ENCODE data around the gene FFAR4.

The FFAR4 gene

DNA sequence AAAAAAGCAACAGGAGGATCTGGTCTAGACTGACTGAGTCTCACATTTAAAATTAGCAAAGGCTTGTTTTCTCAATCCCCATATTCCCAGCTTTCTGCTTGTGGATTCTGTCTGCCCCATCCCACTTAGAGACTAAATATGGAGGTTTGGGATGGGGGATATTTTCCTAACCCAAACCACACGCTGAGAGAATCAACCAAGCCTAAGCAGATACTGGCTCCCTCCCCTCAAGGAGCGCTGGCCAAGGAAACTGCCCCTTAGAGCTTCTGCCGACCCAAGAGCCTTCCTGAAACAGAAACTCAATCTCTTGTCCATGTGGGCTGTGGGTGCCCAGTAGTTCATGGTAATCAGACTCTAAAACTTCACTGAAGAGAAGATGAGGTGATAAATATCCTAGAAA is 3.9 kb downstream of the FFAR4 start:
- no peaks in the 10 kb centered on the region for H3K27me3 ChIP-seq

DNA sequence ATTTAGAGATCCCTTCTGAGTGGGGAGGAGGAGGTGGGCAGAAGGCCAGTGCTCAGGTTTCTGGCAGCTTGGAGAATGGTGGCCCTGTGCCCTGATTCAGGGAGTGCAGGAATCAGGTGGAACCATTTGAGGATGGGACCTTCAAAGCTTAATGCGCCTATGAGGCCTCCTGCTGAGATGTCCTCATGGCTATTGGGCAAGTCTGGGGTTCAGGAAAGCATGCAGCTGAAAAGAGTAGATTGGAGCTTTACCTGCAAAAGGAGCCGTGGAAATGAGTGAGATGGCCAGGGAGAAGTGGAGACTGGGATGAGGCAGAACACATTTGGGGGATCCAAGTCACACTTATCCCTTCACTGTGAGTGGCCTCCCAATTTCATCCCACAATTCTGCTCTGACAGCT is 6.1 kb downstream of the FFAR4 start:
- no peak overlapping the region for H3K4me3 ChIP-seq
- no peak overlapping the region for H3K9ac ChIP-seq

More for the DNA sequence above, 3.9 kb downstream of the FFAR4 start:
- TF ChIP-seq Cebpa-rat (IDR thresholded peaks at IDR 0.05) = no peak
- no peak overlapping the region for H3K9ac ChIP-seq
- no peak overlapping the region for H3K4me3 ChIP-seq
- no peak overlapping the region for H3K27ac ChIP-seq
- H3K4me1 ChIP-seq = peaks cover 14% of the 10 kb centered on the region
- 0 out of 2 replicates have a peak, but pooled peaks cover 10% of the 10 kb centered on the region for H3K9me3 ChIP-seq
- no peaks in the 10 kb centered on the region for H3K36me3 ChIP-seq
- no peak overlapping the region for H3K4me2 ChIP-seq
- no peaks in the 10 kb centered on the region for H4K20me1 ChIP-seq

DNA sequence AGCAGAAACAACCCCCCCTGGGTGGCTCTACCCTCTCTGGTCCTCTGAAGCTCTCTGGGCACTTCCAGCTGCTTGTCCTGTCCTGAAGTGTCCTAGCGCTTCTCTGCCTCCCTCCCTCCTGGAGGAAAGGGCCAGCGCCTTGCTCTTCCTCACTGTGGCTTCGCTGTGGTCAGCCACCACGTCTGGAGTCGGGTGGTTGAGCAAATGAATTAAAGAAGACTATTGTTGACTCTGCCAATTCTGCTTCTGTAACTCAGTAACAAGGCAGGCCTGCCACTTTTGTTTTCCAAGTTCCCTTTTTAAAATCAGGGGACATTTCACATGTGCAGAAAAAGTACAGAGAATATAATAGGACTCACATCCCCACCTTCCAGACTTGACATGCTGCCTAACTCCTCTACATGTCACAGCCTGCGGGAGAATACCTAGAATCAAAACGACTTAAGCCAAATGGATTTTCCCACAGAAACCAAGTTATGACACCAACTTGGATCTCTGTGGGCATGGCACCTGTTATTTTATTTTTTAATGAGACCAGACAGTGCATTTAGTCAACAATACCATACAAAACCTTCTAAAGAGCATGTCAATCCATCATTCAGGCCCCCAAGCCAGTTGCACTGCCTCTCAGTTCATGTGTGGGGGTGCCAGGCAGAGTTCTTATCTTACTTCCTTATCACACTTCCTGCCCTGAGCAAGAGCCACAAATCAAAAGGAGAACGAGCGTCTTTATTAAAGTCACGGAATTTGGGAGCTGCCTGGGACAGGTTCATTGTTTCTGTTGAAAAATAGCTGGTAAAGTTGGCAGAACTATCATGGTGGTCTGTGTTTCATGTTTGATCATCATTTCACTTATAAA is 6.8 kb downstream of the FFAR4 start:
- Histone ChIP-seq H3K27ac (no peak overlapping the region), H3K27me3 (no peaks in the 10 kb centered on the region), H3K4me3 (no peak overlapping the region), H3K4me2 (peak overlapping the region; percentile 49), H3K9me3 (no peaks in the 10 kb centered on the region), H3K4me1 (peaks cover 14% of the 10 kb centered on the region), H3K9ac (no peak overlapping the region), H3K36me3 (no peaks in the 10 kb centered on the region), H4K20me1 (no peaks in the 10 kb centered on the region)
- TF ChIP-seq Cebpa-rat (IDR thresholded peaks at IDR 0.05) = no peak

More for the DNA sequence above, 6.1 kb downstream of the FFAR4 start:
- Histone ChIP-seq H3K9me3 (0 out of 2 replicates have a peak, but pooled peaks cover 6% of the 10 kb centered on the region), H3K4me2 (peak overlapping the region; percentile 49), H3K27ac (no peak overlapping the region), H3K27me3 (no peaks in the 10 kb centered on the region), H4K20me1 (no peaks in the 10 kb centered on the region), H3K36me3 (no peaks in the 10 kb centered on the region), H3K4me1 (peaks cover 14% of the 10 kb centered on the region)
- TF ChIP-seq Cebpa-rat (IDR thresholded peaks at IDR 0.05) = no peak

DNA sequence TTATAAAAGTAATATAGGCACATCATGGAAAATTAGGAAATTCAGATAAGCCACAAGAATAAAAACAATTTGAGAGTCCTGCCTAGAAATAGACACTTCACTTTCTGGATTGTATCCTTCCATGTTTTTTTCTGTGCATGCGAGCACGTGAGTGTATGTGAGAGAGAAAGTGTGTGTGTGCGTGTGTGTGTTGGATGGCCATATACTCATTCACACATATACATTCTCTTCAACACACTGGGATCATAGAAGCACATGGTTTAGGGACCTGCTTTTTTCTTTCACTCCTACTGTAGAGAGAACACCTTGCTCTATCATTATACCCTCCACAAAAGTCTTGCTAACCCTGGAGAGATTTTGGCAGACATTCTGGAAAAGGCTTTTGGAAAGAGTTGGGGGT is 7.5 kb downstream of the FFAR4 start:
- no peak for TF ChIP-seq Cebpa-rat (IDR thresholded peaks at IDR 0.05)
- H3K4me3 ChIP-seq = no peak overlapping the region
- peaks cover 14% of the 10 kb centered on the region for H3K4me1 ChIP-seq

DNA sequence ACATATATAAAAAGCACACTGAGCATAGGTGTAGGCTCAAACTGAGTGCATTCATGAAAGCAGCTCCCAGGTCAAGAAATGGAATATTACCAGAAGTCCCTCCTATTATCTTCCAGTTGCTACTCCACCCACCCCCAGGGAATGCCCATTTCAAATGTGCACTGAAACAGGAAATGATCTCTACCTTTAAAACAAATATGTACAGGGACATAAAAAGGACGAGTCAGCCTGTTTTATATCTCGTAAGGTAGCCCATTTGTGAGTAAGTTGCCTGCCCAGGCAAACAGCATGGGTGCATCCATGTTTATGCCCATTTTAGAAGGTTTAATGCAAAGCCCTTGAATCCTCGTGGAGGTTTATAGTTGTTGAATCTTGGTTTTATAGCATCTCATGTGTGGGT is 10.4 kb downstream of the FFAR4 start:
- Histone ChIP-seq H3K36me3 (no peaks in the 10 kb centered on the region), H4K20me1 (no peaks in the 10 kb centered on the region), H3K9me3 (peaks cover 10% of the 10 kb centered on the region), H3K9ac (no peak overlapping the region), H3K27me3 (no peaks in the 10 kb centered on the region), H3K4me1 (peaks cover 14% of the 10 kb centered on the region), H3K27ac (no peak overlapping the region), H3K4me3 (no peak overlapping the region), H3K4me2 (no peak overlapping the region)
- TF ChIP-seq Cebpa-rat (IDR thresholded peaks at IDR 0.05) = no peak

More for the DNA sequence above, 7.5 kb downstream of the FFAR4 start:
- Histone ChIP-seq H3K27me3 (no peaks in the 10 kb centered on the region), H3K36me3 (no peaks in the 10 kb centered on the region), H3K9me3 (no peaks in the 10 kb centered on the region), H3K4me2 (peak overlapping the region; percentile 49), H4K20me1 (no peaks in the 10 kb centered on the region), H3K9ac (no peak overlapping the region), H3K27ac (no peak overlapping the region)

DNA sequence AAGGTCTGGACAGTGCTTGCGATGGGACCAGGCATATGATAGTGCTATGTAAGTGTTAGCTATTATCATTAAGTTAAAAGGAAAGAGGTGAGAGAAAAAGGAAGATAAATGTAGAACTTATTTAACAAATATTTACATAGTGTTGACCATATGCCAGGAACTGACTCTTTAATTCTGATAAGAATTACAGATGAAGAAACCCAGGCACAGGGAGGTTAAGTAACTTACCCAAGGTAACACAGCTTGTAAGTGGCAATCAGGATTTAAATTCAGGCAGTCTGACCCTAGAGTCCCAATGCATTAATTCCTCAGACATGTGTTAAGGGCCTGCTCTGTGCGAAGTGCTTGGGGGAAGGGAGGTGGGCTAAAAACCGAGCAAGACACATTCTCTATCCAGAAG is 11.1 kb downstream of the FFAR4 start:
- no peak overlapping the region for H3K9ac ChIP-seq

DNA sequence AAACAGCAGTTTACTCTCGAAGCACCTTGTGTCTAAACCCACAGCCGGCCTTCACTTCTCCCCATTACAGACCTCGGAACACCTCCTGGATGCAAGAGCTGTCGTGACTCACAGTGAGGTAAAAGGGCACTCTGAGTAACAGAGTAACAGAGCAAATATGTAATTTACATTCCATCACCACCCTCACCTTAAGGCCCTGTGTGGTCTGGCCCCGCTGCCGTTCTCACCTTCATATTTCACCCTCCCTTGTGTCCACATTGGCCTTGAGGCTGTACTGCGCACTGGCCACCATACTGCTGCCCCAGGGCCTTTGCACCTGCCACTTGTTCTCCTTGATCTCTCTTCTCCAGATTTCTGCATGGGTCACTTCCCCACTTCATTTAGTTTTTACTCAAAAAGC is 12.6 kb downstream of the FFAR4 start:
- no peaks in the 10 kb centered on the region for H4K20me1 ChIP-seq
- no peak overlapping the region for H3K27ac ChIP-seq
- no peaks in the 10 kb centered on the region for H3K36me3 ChIP-seq
- no peak overlapping the region for H3K9ac ChIP-seq
- no peak overlapping the region for H3K4me2 ChIP-seq
- H3K4me3 ChIP-seq = no peak overlapping the region
- H3K9me3 ChIP-seq = peaks cover 10% of the 10 kb centered on the region
- no peaks in the 10 kb centered on the region for H3K27me3 ChIP-seq
- H3K4me1 ChIP-seq = no peaks in the 10 kb centered on the region
- no peak for TF ChIP-seq Cebpa-rat (IDR thresholded peaks at IDR 0.05)

More for the DNA sequence above, 11.1 kb downstream of the FFAR4 start:
- Histone ChIP-seq H3K4me2 (no peak overlapping the region), H3K4me3 (no peak overlapping the region), H3K36me3 (no peaks in the 10 kb centered on the region), H4K20me1 (no peaks in the 10 kb centered on the region), H3K9me3 (peaks cover 10% of the 10 kb centered on the region), H3K27me3 (no peaks in the 10 kb centered on the region), H3K4me1 (peaks cover 13% of the 10 kb centered on the region), H3K27ac (no peak overlapping the region)
- TF ChIP-seq Cebpa-rat (IDR thresholded peaks at IDR 0.05) = no peak

DNA sequence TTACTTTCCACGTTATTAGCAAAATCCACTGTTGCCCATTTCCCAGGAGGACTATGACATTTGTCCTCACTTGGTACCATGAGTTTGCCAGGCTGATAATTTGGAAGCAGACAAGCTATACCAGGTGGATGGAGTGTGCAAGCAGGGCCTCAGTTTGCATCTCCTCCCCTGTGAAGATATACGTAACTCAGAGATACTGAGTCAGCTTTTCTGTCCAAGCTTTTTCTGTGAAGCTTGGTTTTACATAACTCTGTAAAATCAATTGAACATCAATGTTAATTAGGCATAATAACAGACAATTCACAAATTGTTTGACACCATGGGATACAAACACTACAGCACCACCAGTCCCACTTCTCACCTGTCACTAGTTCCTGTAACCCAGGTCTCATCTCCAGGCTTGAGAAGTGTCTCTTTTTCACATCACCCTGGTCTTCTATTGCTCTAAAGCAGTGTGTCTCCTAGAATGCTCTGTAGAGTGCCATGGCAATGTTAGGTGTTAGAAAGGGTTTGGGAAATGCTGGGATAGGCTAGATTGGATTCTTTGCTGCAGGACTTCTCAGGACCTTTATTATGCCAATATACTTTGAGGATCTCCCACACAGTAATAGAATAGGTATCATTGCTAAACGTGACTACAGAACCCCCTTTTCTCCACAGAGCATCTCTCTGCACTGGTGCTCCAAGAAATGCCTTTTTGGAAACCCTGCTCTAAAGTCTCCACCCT is 13.7 kb downstream of the FFAR4 start:
- no peak for TF ChIP-seq Cebpa-rat (IDR thresholded peaks at IDR 0.05)
- Histone ChIP-seq H3K9ac (no peak overlapping the region), H3K27me3 (no peaks in the 10 kb centered on the region), H3K36me3 (no peaks in the 10 kb centered on the region), H3K4me3 (no peak overlapping the region), H3K27ac (no peak overlapping the region), H4K20me1 (no peaks in the 10 kb centered on the region), H3K4me2 (no peak overlapping the region), H3K9me3 (peaks cover 10% of the 10 kb centered on the region), H3K4me1 (no peaks in the 10 kb centered on the region)

DNA sequence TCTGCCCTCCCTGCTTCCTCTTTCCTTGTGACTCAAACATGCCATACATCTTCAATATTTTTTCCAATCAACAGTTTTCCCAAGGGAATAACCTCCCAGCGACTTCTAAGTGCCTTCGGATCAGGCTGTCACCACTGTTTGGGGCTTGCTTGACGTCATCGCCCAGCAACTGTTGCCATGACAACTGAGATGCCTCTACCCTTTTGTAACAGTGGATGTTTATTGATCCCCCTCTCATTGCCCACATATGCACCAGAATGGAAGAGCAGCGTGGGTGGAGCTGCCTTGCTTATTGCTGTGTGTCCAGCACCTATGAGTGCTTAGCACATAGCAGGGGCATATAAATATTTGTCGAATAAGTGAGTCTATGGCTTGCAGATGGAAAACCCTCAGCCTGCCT is 14.4 kb downstream of the FFAR4 start:
- H3K27ac ChIP-seq = no peak overlapping the region
- H3K9me3 ChIP-seq = peaks cover 10% of the 10 kb centered on the region
- TF ChIP-seq Cebpa-rat (IDR thresholded peaks at IDR 0.05) = no peak
- no peak overlapping the region for H3K9ac ChIP-seq
- no peak overlapping the region for H3K4me3 ChIP-seq
- H3K4me1 ChIP-seq = no peaks in the 10 kb centered on the region
- H4K20me1 ChIP-seq = no peaks in the 10 kb centered on the region
- H3K36me3 ChIP-seq = no peaks in the 10 kb centered on the region
- no peak overlapping the region for H3K4me2 ChIP-seq
- H3K27me3 ChIP-seq = no peaks in the 10 kb centered on the region

DNA sequence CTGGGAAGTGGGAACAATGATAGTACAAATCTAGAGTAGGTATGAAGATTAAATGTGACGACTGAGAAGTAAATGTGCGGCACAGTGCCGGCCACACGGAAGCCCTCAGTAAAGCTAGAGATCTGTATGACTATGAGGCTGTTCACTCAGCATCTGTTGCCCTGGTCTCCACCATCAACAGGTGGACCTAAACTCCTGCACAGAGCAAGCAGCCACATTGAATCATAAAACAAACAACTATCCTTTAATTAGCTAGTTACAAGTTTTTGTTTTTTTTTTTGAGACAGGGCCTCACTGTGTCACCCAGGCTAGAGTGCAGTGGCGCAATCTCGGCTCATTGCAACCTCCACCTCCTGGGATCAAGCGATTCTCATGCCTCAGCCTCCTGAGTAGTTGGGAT is 18.0 kb downstream of the FFAR4 start:
- no peak overlapping the region for H3K27ac ChIP-seq
- H4K20me1 ChIP-seq = no peaks in the 10 kb centered on the region
- no peak overlapping the region for H3K4me3 ChIP-seq
- TF ChIP-seq Cebpa-rat (IDR thresholded peaks at IDR 0.05) = no peak
- H3K27me3 ChIP-seq = no peaks in the 10 kb centered on the region
- no peak overlapping the region for H3K9ac ChIP-seq
- H3K9me3 ChIP-seq = peaks cover 10% of the 10 kb centered on the region
- no peaks in the 10 kb centered on the region for H3K4me1 ChIP-seq
- no peak overlapping the region for H3K4me2 ChIP-seq
- H3K36me3 ChIP-seq = no peaks in the 10 kb centered on the region

All from BLaER1 (cell line).